GM12801 (cell line): ENCODE data around the gene POF1B.

Source experiments
- TF ChIP-seq, protein P1 (sequence below): IDR thresholded peaks from one replicate; pipeline ENCODE4 v1.5.1; 2011; ENCODE audit warnings: control low read depth; ENCODE audit not compliant: insufficient read length; ENCODE audit errors: extremely low read depth

POF1B gene

GRCh38 chrX:85375333-85375738 is 4.1 kb downstream of the POF1B start:
- TF ChIP-seq, protein P1, sequence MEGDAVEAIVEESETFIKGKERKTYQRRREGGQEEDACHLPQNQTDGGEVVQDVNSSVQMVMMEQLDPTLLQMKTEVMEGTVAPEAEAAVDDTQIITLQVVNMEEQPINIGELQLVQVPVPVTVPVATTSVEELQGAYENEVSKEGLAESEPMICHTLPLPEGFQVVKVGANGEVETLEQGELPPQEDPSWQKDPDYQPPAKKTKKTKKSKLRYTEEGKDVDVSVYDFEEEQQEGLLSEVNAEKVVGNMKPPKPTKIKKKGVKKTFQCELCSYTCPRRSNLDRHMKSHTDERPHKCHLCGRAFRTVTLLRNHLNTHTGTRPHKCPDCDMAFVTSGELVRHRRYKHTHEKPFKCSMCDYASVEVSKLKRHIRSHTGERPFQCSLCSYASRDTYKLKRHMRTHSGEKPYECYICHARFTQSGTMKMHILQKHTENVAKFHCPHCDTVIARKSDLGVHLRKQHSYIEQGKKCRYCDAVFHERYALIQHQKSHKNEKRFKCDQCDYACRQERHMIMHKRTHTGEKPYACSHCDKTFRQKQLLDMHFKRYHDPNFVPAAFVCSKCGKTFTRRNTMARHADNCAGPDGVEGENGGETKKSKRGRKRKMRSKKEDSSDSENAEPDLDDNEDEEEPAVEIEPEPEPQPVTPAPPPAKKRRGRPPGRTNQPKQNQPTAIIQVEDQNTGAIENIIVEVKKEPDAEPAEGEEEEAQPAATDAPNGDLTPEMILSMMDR = no peak

- TF ChIP-seq, protein P1 = no peak
These were observed 14.0 kb downstream of the POF1B start for GRCh38 chrX:85365370-85365995.

DNA sequence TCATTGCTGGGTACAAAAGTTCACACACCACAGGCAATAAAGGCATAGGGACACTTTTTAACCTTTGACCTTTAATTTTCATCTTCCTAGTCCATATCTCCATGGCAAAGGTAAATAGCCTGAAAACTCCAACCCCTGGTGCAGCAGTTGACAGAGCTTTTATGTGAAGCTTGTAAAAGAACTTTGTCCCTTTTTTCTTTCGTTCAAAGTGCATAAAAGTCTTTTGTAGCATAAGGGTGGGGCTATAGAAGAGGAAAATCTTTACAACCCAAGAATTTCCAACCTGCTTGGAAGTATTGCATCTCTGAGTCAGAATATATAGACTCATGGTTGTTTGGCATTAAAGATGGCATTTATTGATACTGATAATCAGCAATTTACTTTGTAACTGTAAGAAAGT is 20.4 kb downstream of the POF1B start:
- TF ChIP-seq, protein P1 = no peak

DNA sequence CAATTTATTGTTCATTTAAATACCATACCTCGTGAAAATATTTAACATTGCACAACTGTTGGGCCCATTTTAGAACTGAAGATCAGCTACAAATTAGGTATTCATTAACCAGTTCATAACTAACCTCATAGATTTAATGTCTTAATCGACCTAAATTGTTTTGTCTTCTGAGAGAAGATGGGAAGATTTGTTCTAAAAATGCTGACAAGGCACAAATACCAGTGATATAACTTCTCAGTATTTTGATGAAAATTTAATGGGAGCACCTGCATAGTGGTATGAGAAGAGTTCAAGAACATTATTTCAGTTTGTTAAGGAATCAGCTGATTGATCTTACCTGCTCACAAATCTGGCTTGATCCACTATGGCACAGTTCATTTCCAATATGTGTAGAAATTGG is 33.9 kb downstream of the POF1B start:
- TF ChIP-seq, protein P1 = no peak

- TF ChIP-seq, protein P1 = no peak
These were observed 52.5 kb downstream of the POF1B start for GRCh38 chrX:85327060-85327333.

DNA sequence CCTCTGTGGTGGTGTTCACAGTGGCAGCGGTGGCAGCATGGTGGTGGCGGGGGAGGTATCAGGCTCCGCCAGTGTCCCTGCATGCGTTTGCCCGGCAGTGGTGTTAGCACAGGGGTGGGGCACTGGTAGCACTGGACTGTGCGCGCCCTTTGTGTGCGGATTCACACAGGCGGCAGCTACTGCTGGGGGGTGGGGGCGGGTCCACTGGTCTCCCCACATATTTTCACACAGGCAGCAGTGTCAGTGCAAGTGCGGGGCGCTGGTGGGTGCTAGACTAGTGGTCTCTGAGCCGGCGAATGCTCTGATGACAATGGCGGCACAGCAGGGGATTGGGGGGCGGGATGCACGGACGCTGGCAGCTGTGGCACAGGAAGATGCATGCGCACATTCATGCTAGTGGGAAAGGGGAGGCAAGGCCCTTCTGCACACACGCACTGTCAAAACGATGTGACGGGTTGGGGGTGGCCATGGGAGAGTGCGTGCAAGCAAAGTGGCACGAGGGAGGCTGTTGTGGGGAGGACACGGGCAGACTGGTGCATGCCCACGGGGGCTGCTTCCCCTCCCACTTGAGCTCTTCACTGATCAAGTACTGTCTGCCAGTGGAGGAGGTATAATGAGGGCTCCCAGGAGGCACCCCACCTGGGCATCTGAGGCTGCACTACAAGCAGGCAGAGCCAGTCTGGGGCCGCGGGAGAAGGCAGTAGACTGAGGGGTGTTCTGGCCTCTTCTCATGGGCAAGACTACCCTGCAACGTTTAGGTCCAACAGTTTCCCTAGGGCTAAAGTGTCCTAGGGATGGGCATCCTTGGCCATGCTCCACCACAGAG is 53.0 kb downstream of the POF1B start:
- TF ChIP-seq, protein P1 = no peak

DNA sequence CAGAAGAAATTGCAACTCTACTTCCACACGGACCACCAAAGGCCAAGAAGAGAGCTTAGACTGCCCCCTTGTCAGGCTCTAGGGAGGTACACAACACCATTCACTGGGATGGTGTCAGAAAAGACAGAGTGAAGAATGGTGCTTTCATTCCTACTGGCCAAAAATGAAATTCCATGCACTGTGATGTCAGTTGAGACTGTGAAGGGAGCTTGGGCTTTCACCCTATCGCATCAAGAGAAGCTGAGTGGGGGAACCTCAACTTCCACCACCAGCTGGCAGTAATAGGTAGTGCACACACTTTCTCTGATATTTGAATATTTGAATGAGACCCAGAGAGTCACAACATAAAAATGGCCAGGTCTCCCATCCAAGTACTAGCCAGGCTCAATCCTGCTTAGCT is 69.7 kb downstream of the POF1B start:
- TF ChIP-seq, protein P1 = no peak
